AG04449 (cell line): Measurements from ENCODE around the gene CCDC34.

Experiments used
- CTCF ChIA-PET: fragments of 350-600 bp; formaldehyde crosslinking; extraction: SDS; loops from one replicate; lab custom pipeline; 2021; ENCODE audit warnings: antibody characterized with exemption; lab: Yijun Ruan, JAX
- POLR2A ChIA-PET: fragments of 400-600, 350-600 bp; formaldehyde crosslinking; extraction: SDS; loops from one replicate; lab custom pipeline; 2020; ENCODE audit warnings: antibody characterized with exemption, inconsistent platforms; lab: Yijun Ruan, JAX
- DNase-seq: peaks from one replicate; pipeline ENCODE4 v3.0.0-alpha.2; 2010; ENCODE audit warnings: low read depth, low spot score
- H3K4me3 ChIP-seq: 2 replicates; pipeline ENCODE4 v1.5.1; 2011; ENCODE audit warnings: low read depth, mild to moderate bottlenecking, control low read depth, low read length
- TF ChIP-seq, protein P1 (sequence below): IDR thresholded peaks from one replicate; pipeline ENCODE4 v1.5.1; 2011; ENCODE audit warnings: mild to moderate bottlenecking, moderate library complexity, low read length, control low read depth, inconsistent platforms; ENCODE audit not compliant: insufficient read depth; ENCODE audit errors: missing control alignments

Gene CCDC34

DNA sequence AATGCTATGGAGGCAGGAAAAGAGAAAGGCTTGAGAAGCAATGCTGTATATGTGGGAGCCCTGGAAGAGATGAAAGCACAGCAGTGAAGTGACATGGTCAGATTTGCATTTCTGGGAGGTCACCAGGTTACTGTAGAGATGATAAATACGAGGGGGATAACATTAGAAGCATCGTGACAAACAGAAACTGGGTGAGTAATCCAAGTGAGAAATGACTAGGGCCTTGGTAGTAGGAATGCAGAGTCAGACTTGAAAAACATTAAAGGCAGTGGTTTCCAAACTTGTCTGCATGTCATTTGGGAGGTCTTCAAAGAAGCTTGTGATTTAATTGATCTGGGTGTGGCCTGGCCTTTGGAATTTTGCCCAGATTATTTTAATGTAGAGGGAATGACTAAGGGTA, 43.9 kb downstream of the CCDC34 start:
- no peak overlapping the region for H3K4me3 ChIP-seq
- ChIA-PET POLR2A (interaction anchor here (1.0 kb wide), 1 partner anchor 154 kb away, joined by 4 read pairs; the partner anchor contains the start of gene LGR4), CTCF (interaction anchor here (1.1 kb wide), 1 partner anchor 23 kb away, joined by 3 read pairs; no protein-coding TSS in a partner anchor)
- TF ChIP-seq, protein P1, sequence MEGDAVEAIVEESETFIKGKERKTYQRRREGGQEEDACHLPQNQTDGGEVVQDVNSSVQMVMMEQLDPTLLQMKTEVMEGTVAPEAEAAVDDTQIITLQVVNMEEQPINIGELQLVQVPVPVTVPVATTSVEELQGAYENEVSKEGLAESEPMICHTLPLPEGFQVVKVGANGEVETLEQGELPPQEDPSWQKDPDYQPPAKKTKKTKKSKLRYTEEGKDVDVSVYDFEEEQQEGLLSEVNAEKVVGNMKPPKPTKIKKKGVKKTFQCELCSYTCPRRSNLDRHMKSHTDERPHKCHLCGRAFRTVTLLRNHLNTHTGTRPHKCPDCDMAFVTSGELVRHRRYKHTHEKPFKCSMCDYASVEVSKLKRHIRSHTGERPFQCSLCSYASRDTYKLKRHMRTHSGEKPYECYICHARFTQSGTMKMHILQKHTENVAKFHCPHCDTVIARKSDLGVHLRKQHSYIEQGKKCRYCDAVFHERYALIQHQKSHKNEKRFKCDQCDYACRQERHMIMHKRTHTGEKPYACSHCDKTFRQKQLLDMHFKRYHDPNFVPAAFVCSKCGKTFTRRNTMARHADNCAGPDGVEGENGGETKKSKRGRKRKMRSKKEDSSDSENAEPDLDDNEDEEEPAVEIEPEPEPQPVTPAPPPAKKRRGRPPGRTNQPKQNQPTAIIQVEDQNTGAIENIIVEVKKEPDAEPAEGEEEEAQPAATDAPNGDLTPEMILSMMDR: no peak
- peak; percentile 38 for DNase-seq

DNA sequence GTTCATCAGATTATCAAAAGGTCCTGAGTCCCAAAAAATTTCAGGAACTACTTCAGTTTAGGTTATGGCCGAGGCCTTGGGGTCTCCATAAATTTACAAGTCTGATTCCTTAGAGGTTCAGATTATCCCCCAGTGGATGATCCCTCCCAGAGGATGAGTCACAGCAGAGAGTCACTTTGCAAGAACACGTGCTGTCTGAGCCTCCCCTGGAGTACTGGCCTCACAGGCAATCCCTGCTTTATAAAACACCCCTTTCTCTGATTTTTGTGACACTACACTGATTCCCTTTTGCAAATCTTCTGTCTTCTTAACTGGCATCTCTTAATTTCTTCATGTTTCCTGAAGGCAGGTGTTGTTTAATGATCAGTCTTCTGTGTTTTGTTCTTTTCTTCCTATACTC, 45.3 kb downstream of the CCDC34 start:
- ChIA-PET CTCF (no interaction called here), POLR2A (no interaction called here)
- TF ChIP-seq, protein P1: no peak
- no peak for DNase-seq
- no peak overlapping the region for H3K4me3 ChIP-seq

DNA sequence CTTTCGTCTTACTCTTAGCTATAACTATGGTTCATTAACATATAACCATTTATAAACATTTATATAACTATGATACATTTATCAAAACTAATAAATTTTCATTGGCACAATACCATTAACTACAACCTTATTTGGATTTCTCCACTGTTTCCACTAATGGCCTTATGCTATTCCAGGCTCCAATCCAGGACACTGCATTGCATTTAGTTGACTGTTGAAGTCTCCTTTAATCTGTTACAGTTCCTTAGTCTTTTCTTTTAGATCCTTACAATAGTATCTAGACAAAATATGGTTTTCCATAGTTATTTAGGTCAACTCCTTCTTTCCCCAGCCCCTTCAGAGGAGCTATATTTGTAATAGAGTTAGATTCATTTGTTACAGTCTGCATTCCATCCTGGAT, 47.2 kb downstream of the CCDC34 start:
- H3K4me3 ChIP-seq: no peak overlapping the region
- no peak for DNase-seq
- ChIA-PET POLR2A (no interaction called here), CTCF (interaction anchor here (1.2 to 4.4 kb wide), 4 partner anchors 20 to 170 kb away, joined by 3 to 26 read pairs (median 11); no protein-coding TSS in a partner anchor)
- TF ChIP-seq, protein P1: no peak

DNA sequence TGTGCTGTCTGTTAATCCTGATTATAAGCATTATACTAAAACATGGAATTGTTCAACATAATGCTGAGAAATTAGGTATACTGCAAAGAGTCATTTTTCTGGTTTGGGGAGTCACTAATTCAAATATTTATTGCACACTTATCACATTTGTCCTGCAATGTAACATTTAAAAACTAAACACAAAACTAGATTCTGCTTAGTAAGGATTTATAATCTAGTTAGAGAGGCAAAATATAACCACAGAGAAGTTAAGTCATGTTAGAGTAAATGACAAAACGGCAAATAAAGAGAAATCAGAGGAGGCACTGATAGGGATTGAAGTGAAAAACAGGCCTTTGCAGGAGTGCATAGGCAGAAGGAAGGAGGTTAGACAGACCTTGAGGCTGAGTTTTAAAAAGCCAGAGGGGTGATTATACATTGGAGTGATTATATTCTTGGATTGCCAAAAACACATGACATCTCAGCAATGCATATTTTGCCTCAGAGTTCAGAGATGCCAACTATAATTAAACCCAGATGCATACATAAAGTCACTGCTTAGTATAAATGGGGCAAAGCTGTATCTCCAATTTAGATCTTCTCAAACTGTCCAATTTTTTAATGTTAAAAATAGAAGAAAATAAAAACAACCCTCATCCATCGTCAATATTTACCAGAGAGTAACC, 49.7 kb downstream of the CCDC34 start:
- H3K4me3 ChIP-seq: no peak overlapping the region
- ChIA-PET POLR2A (no interaction called here), CTCF (interaction anchor here (4.4 kb wide), 1 partner anchor 17 kb away, joined by 26 read pairs; no protein-coding TSS in a partner anchor)
- DNase-seq: no peak
- TF ChIP-seq, protein P1: no peak

DNA sequence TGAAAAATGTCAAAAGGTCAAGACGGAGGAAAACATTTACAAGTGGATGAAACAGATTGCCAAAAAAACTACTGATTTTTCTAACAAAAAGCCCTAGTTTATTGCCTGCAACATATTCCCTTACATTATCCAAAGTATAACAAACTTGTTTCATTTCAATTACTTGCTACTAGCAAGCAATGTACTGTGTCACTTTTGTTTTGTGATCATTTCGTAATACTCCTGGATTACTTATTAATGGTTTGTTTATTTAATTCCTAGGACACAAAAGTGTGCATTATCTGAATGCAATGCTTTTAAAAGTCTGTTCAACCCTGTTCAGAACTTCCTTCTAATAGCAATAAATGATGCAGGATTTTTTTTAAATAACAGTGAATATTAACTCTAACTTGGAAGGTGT, 50.9 kb downstream of the CCDC34 start:
- no peak overlapping the region for H3K4me3 ChIP-seq
- DNase-seq: no peak
- TF ChIP-seq, protein P1: no peak
- POLR2A ChIA-PET: no interaction called here
- CTCF ChIA-PET: interaction anchor here (1.6 to 1.9 kb wide), 3 partner anchors 16 to 174 kb away, joined by 5 to 6 read pairs (median 5); no protein-coding TSS in a partner anchor

DNA sequence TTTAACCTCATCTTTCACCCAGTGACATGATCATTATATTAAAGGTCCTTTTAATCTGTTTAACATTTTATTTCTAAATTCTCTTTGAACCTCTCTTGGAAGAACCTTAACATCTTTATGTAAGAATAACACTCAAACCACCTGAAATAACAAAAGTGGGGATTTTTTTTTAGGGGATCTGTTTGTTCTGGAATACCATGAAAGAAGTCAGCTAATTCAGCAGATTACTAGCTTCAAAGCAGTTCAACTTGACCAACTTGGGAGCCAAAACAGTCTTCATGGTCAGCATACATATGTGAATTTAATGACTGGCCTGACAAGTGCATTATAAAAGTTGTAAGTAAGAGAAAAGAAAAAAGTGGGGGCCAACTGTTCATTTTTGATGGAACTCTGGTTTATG, 52.3 kb downstream of the CCDC34 start:
- no peak for DNase-seq
- TF ChIP-seq, protein P1: no peak
- H3K4me3 ChIP-seq: no peak overlapping the region
- POLR2A ChIA-PET: no interaction called here
- CTCF ChIA-PET: interaction anchor here (5.8 kb wide), 1 partner anchor 14 kb away, joined by 86 read pairs; no protein-coding TSS in a partner anchor
